KMS-11 (cell line): ENCODE results near the gene EIF2A.

Experiments
- H2AFZ ChIP-seq: fragments of 200-600 bp; sonication (generic); 2 replicates; pipeline ENCODE4 v1.6.1; 2016; ENCODE audit warnings: antibody characterized with exemption, mixed run types, low read depth
- H3K27ac ChIP-seq: fragments of 200-600 bp; sonication (generic); 2 replicates; pipeline ENCODE4 v1.6.1; 2016; ENCODE audit warnings: mild to moderate bottlenecking, mixed run types
- H3K27me3 ChIP-seq: fragments of 200-600 bp; sonication (generic); 2 replicates; pipeline ENCODE4 v1.6.1; 2017; ENCODE audit warnings: mild to moderate bottlenecking, low read depth, mixed run types, moderate library complexity; ENCODE audit not compliant: insufficient read depth
- H3K36me3 ChIP-seq: fragments of 200-600 bp; sonication (generic); 2 replicates; pipeline ENCODE4 v1.6.1; 2017; ENCODE audit warnings: mild to moderate bottlenecking, mixed run types; ENCODE audit not compliant: insufficient read depth
- H3K4me1 ChIP-seq: fragments of 200-600 bp; sonication (generic); 2 replicates; pipeline ENCODE4 v1.6.1; 2016; ENCODE audit warnings: mild to moderate bottlenecking, low read depth, mixed run types; ENCODE audit not compliant: poor library complexity, severe bottlenecking
- H3K4me2 ChIP-seq: fragments of 200-600 bp; sonication (generic); 2 replicates; pipeline ENCODE4 v1.7.0; 2016; ENCODE audit warnings: mild to moderate bottlenecking, mixed run types
- H3K4me3 ChIP-seq: fragments of 200-600 bp; sonication (generic); IDR thresholded peaks from 2 replicates; pipeline ENCODE4 v1.6.1; 2017; ENCODE audit warnings: low read depth, low read length, mixed read lengths; ENCODE audit not compliant: insufficient read depth
- H3K79me2 ChIP-seq: fragments of 200-600 bp; sonication (generic); 2 replicates; pipeline ENCODE4 v1.6.1; 2016; ENCODE audit warnings: low read depth, mixed run types; ENCODE audit not compliant: insufficient read depth
- H3K9ac ChIP-seq: fragments of 200-600 bp; sonication (generic); 2 replicates; pipeline ENCODE4 v1.6.1; 2016; ENCODE audit warnings: mild to moderate bottlenecking, mixed run types
- H4K20me1 ChIP-seq: fragments of 200-600 bp; sonication (generic); 2 replicates; pipeline ENCODE4 v1.6.1; 2016; ENCODE audit warnings: mild to moderate bottlenecking, mixed run types; ENCODE audit not compliant: insufficient read depth
- CTCF ChIP-seq: fragments of 200-600 bp; sonication (generic); conservative IDR thresholded peaks from 2 replicates; pipeline ENCODE4 v1.6.1; 2017; ENCODE audit warnings: low read depth, mild to moderate bottlenecking, antibody characterized with exemption, low read length, moderate library complexity, mixed read lengths

Gene EIF2A

GRCh38 chr3:150607267-150608065 lies 60.9 kb downstream of the EIF2A start:
- Histone ChIP-seq H3K36me3 (peaks cover 7% of the 10 kb centered on the region; the same call in 1 of the 2 replicates), H3K9ac (no peak overlapping the region), H3K27ac (0 out of 2 replicates have a peak overlapping the region, but pooled peaks have one; percentile 9), H3K27me3 (no peaks in the 10 kb centered on the region), H4K20me1 (peaks cover 79% of the 10 kb centered on the region), H3K4me1 (peaks cover 70% of the 10 kb centered on the region), H3K4me2 (peak overlapping the region; percentile 99), H3K4me3 (peak overlapping the region; percentile 10), H2AFZ (no peak overlapping the region), H3K79me2 (peaks cover 100% of the 10 kb centered on the region)
- no peak for TF ChIP-seq CTCF

GRCh38 chr3:150609988-150610387 lies 63.4 kb downstream of the EIF2A start:
- TF ChIP-seq CTCF: no peak
- peaks cover 81% of the 10 kb centered on the region for H3K4me1 ChIP-seq
- H3K27ac ChIP-seq: peak overlapping the region; percentile 1; the same call in 1 of the 2 replicates
- no peak overlapping the region for H3K4me3 ChIP-seq
- H2AFZ ChIP-seq: no peak overlapping the region
- peaks cover 96% of the 10 kb centered on the region for H3K79me2 ChIP-seq
- no peak overlapping the region for H3K9ac ChIP-seq
- H3K36me3 ChIP-seq: peaks cover 13% of the 10 kb centered on the region; the same call in 1 of the 2 replicates
- H4K20me1 ChIP-seq: peaks cover 80% of the 10 kb centered on the region
- no peaks in the 10 kb centered on the region for H3K27me3 ChIP-seq
- peak overlapping the region; percentile 99 for H3K4me2 ChIP-seq

DNA sequence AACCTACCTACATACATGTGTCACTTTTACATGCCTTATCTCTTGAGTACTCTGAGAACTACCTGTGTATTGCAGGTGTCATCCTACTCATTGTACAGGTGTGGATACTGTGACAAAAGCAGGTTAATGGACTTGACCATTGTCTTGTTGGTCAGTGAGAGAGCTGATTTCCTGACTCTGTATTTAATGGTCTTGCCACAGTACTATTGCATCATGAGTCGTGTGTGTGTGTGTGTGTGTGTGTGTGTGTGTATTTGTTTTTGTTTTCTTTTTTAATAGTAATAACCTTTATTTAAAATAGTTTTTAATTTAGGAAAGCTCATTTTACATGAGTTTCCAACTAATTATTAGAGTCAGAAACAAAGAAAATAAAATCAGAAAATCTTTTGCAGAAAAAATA lies 64.2 kb downstream of the EIF2A start:
- TF ChIP-seq CTCF: no peak
- Histone ChIP-seq H3K79me2 (peaks cover 88% of the 10 kb centered on the region), H3K27me3 (no peaks in the 10 kb centered on the region), H4K20me1 (peaks cover 73% of the 10 kb centered on the region), H3K4me2 (peak overlapping the region; percentile 99; the same call in 1 of the 2 replicates), H2AFZ (no peak overlapping the region), H3K4me3 (no peak overlapping the region), H3K9ac (no peak overlapping the region), H3K27ac (no peak overlapping the region), H3K4me1 (peaks cover 73% of the 10 kb centered on the region), H3K36me3 (peaks cover 10% of the 10 kb centered on the region; the same call in 1 of the 2 replicates)

- no peaks in the 10 kb centered on the region for H3K27me3 ChIP-seq
- H3K79me2 ChIP-seq: peaks cover 82% of the 10 kb centered on the region
- H3K4me2 ChIP-seq: no peak overlapping the region
- H4K20me1 ChIP-seq: peaks cover 66% of the 10 kb centered on the region
- H2AFZ ChIP-seq: no peak overlapping the region
- no peak overlapping the region for H3K9ac ChIP-seq
- H3K36me3 ChIP-seq: peaks cover 10% of the 10 kb centered on the region; the same call in 1 of the 2 replicates
- H3K4me3 ChIP-seq: no peak overlapping the region
- H3K4me1 ChIP-seq: peaks cover 68% of the 10 kb centered on the region
- no peak overlapping the region for H3K27ac ChIP-seq
- no peak for TF ChIP-seq CTCF
Observed at GRCh38 chr3:150611666-150612065, 65.1 kb downstream of the EIF2A start.
